HCEC 1CT (cell line): Measurements from ENCODE around the gene GTF3C2.

Experiments used
- DNase-seq: peaks from one replicate; pipeline ENCODE4 v3.0.0-alpha.2; 2017

Gene GTF3C2

DNA sequence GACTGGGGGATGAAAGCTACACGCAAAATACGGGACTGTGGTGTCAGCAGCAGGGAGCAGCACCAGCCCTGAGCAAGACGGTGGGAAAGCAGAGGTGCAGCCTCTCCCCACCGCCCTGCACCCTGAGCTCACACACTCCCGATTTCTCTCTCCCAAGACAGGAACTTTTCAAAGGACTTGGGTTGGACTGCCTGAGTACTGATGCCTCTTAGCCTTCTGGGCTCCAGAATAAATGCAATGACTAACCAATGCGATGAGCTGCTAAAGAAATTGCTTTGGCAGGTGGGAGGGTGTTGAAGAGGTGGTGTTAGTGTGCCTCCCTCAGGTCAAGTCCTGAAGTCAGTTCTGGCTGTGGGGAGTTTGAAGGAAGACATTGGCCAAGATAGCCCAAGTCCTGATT lies 64.7 kb downstream of the GTF3C2 start:
- DNase-seq: no peak

DNA sequence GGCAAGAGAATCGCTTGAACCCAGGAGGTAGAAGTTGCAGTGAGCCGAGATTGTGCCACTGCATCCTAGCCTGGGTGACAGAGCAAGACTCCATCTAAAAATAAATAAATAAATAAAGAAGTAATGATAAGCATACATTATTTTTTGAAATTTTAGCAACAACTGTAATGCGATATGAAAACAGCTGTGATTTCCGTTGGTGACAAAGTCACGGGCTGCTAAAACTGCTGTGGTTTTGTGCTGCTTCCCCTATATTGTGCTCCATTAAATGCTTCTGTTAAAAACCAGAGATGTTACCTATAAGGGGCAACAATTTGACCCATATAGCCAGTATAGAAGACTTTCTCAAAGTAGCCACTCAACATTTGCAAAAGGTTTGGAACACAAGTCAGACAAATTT lies 66.0 kb downstream of the GTF3C2 start:
- DNase-seq: no peak

DNA sequence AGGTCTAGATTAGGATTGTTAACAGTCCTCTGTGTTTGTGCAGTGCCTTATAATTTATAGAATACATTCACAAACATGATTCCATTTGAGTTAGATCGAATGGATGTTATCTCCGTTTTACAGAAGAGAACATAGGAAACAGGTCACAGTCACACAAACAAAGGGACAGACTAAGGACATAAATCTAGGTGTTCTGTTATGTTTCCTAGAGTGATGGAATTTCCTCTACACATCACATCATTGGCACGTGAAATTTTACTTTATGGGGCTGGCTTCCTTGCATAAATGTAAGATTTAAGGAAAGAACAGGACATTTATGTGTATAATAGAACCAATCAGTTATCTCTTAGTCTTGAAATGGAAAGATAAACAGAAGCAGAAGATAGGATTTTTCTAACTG lies 68.0 kb downstream of the GTF3C2 start:
- DNase-seq: no peak

DNA sequence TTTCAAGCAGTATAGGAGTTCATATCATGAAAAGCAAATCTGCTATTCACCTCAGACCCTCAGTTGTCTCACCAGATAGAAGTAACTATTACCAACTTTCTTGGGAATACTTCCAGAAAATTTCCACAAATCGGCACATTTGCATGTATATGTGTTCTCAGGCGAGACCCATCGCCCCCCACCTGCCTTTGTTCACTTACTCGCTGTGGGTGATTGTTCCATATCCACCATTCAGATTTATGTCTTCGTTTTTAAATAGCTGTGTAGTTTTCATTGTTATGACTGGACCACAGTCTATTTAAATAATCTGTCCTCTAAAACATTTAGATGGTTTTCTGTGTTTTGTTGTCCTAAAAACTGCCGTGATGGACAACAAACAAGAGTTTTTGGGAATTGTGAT lies 71.1 kb downstream of the GTF3C2 start:
- DNase-seq: no peak

DNA sequence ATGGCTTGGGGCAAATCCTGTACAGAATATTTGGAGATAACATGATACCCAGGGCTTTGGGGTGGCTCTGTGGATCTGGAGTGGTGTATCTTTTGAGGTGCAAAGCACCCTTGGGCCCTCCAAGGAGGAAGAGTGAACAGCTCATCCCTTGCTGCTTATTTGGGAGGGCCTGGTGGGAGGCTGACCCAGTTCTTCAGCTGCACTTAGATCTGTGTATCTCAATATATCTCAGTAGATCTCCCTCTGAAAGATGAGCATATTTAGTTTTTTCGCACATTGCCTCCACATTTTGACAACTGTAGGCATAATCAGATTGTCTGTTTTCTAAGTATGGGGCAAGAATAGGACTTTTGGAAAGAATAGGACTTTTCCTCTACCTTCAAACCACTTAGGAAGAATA lies 71.6 kb downstream of the GTF3C2 start:
- DNase-seq: no peak

DNA sequence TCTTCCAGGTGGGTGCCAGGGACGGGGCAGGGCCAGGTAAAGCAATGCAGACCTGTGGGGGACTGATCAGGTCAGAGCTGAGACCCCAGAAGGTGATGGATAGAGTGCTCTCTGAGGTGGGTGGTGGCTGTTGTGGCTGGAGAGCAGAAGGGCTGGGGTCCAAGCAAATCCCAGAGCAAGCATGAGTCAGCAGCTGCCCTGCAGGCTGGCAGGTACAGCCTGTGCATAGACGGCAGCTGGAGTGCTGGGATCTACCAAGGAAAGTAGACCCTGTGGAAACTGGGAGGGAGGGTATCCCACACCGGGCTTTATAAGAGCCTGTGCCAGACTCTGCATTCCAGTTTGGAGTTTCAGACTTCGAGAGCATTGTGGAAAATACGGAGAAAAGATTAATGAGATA lies 73.7 kb downstream of the GTF3C2 start:
- no peak for DNase-seq

DNA sequence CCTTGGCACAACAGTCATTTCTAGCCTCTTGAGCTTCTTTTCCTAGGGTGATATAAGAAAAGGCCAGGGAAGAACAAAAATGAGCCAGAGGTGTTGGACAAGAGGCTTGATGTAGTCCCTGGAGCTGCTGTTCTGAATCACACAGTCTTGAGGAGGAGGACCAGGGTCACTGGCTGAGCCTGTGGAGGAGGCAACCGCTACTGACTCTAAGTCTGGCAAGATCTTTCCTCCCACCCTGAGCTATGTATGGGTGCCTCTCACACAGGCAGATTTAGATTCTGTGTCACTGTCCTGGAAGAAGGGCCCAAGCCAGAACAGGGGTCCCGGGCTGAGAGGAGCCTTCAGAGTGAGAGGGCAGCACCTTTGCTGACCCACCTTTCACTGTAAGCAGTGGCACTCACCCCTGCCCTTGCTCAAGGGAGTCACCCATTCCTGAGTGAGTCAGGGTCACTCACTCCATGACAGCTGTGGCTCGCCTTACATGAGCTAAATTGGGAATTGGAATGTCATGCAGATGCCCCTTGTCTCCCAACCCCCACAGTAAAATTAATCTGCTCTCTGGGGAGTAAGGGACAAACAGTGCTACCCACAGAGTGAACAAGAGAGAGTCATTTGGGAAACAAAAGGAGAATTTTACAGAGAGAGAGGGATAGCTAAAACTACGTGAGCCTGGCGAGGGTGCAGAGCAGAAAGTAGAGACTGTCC lies 74.6 kb downstream of the GTF3C2 start, which contains the start of gene TRIM54:
TRIM54 (plus strand) TSS at position 575 of the 705 bp plus-strand sequence. CDS start 303 bp downstream, outside the sequence.
- DNase-seq: no peak

DNA sequence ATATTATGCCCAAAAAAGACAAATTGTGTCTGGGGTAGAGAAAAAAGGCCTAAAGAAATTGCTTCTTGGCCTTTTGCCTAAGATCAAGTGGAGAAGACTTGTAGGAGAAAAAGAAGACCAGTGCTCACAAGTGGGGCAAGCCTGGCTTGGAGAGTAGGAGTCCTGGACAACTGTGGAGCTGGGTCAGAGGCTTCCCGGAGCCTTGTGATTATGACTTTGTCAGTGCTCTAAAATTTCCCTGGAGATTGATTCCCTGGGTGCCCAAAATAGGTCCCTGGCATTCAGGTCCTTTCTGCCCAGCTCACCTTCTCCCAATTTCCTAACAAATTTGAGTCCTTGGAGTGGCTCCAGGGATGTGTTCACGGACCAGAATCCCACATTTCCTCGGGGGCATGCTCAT lies 75.1 kb downstream of the GTF3C2 start:
- no peak for DNase-seq

DNA sequence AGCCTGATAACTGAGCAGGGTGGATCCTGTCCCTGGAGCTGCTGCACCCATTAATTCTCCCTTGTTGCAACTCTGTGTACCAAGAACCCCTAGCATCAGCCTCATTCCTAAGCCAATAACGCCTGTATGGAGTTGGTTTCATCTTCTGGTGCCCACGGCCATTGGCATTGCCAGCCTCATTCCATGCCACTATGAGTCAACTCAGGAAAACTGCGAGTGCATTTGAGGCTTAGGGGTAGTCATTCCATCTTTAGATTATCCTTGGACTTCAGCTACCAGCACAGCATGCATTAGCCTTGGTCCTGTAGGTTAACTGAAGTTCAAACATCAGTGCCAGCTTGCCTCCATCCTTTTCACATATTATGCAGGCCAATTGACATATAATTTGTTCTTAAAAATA lies 75.7 kb downstream of the GTF3C2 start:
- DNase-seq: no peak

DNA sequence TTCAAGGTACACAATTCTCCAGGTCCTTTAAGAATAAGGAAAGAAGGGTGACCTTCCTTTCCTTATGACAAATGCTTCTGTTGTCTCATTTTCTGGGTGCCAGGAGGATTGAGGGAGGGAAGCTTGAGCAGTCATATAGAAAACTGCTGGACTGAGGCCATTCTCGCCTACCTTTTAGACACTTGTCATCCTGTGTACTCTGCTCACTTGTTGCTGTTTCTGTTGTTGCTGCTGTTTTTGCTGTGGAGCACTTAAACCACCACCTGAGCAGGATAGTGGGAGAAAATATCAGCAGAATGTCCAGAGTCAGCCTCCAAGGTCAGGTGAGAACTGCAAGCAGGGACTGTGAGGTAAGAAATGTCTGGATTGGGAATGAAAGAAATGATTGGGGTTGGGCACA lies 78.6 kb downstream of the GTF3C2 start:
- no peak for DNase-seq
